B cell (primary cell): ENCODE results near the gene RPS15. TPM values are rescaled to one million over a fixed set of nuclear protein-coding genes. Genes with fewer than 3 reads are reported as not detected.
A peak's percentile ranks its signal among the peaks of the same experiment; 100 is the strongest.

Experiments used
- ATAC-seq: fragments of 200-7000 bp; cut with Tn5 transposase; one replicate; pipeline ENCODE4 v1.10.0; 2021; ENCODE audit warnings: low read depth, mild to moderate bottlenecking, moderate number of reproducible peaks, moderate library complexity
- CTCF ChIA-PET: fragments of 350-600 bp; sonication (Branson Sonifier 250); formaldehyde crosslinking; loops from one replicate; lab custom pipeline; 2021; ENCODE audit warnings: antibody characterized with exemption, inconsistent platforms; lab: Charles Lee
- POLR2A ChIA-PET: fragments of 350-600 bp; sonication (Branson Sonifier 250); formaldehyde crosslinking; loops from one replicate; lab custom pipeline; 2021; ENCODE audit warnings: antibody characterized with exemption; lab: Charles Lee
- DNase-seq: peaks from one replicate; pipeline ENCODE4 v3.0.0; 2013
- H2AFZ ChIP-seq: 2 replicates; pipeline ENCODE4 v1.6.1; 2012; ENCODE audit warnings: mild to moderate bottlenecking, low read depth, low read length; ENCODE audit not compliant: insufficient read depth, poor library complexity, severe bottlenecking
- H3K27ac ChIP-seq, 2 donors: 1 replicate in 1 of 2; 2 replicates in 1 of 2; pipeline ENCODE4 v1.5.1; 2012 to 2013; ENCODE audit warnings: low read length in 2 of 2, mild to moderate bottlenecking in 2 of 2, moderate library complexity in 1 of 2
- H3K27me3 ChIP-seq, 4 experiments: fragments of 200-600 bp in 1 of 4; sonication (generic) in 1 of 4; replicated peaks in 1 of 4; 1 replicate in 2 of 4; 2 replicates in 2 of 4; pipeline versions ENCODE4 v1.6.1 to v1.7.0; 2013 to 2016; ENCODE audit warnings: low read length in 3 of 4, mild to moderate bottlenecking in 2 of 4, mixed read lengths in 1 of 4, moderate library complexity in 1 of 4; ENCODE audit not compliant: insufficient read depth in 4 of 4, control insufficient read depth in 3 of 4; ENCODE audit errors: control extremely low read depth in 1 of 4
- H3K36me3 ChIP-seq, 2 experiments: replicated peaks in 1 of 2; 1 replicate in 1 of 2; 2 replicates in 1 of 2; pipeline versions ENCODE4 v1.6.1 to v1.7.1; 2013; ENCODE audit warnings: low read length in 1 of 2; ENCODE audit not compliant: insufficient read depth in 2 of 2, control insufficient read depth in 1 of 2; ENCODE audit errors: control extremely low read depth in 1 of 2, extremely low read depth in 1 of 2
- H3K4me1 ChIP-seq, 2 donors: fragments of 200-600 bp in 1 of 2; sonication (generic) in 1 of 2; 1 replicate in 1 of 2; 2 replicates in 1 of 2; pipeline versions ENCODE4 v1.5.1 to v1.6.1; 2013 to 2017; ENCODE audit warnings: low read length in 2 of 2; ENCODE audit not compliant: control insufficient read depth in 2 of 2, insufficient read depth in 2 of 2
- H3K4me2 ChIP-seq: replicated peaks from 2 replicates; pipeline ENCODE3; 2012; ENCODE audit warnings: mild to moderate bottlenecking, low read depth, low read length; ENCODE audit not compliant: poor library complexity, severe bottlenecking
- H3K4me3 ChIP-seq, 5 experiments: fragments of 200-600 bp in 1 of 5; sonication (generic) in 1 of 5; 1 replicate in 3 of 5; 2 replicates in 2 of 5; pipeline versions ENCODE4 v1.5.1 to v1.7.0; 2011 to 2016; ENCODE audit warnings: low read length in 4 of 5, mild to moderate bottlenecking in 4 of 5, low read depth in 2 of 5, control low read depth in 1 of 5, moderate library complexity in 1 of 5; ENCODE audit not compliant: insufficient read depth in 1 of 5; ENCODE audit errors: control extremely low read depth in 1 of 5, extremely low read depth in 1 of 5
- H3K79me2 ChIP-seq: fragments of 200-600 bp; sonication (generic); one replicate; pipeline ENCODE4 v1.6.0; 2016; ENCODE audit warnings: low read length; ENCODE audit not compliant: control insufficient read depth, insufficient read depth
- H3K9ac ChIP-seq: fragments of 200-600 bp; sonication (generic); 2 replicates; pipeline ENCODE4 v1.6.1; 2017; ENCODE audit warnings: mild to moderate bottlenecking, low read length, moderate library complexity
- H3K9me3 ChIP-seq, 3 donors: one replicate each; pipeline versions ENCODE4 v1.6.1 to v1.7.1; 2013; ENCODE audit warnings: low read length in 2 of 3; ENCODE audit not compliant: control insufficient read depth in 2 of 3, insufficient read depth in 1 of 3; ENCODE audit errors: control extremely low read depth in 1 of 3
- H4K20me1 ChIP-seq: 2 replicates; pipeline ENCODE4 v1.6.0; 2012; ENCODE audit warnings: mild to moderate bottlenecking, low read length; ENCODE audit not compliant: insufficient read depth, control insufficient read depth, poor library complexity, severe bottlenecking
- H3K27ac Mint-ChIP-seq: one replicate; pipeline ENCODE4 v1.8.0; 2021; ENCODE audit warnings: mixed read lengths
- H3K27me3 Mint-ChIP-seq: one replicate; pipeline ENCODE4 v1.8.0; 2021; ENCODE audit warnings: mixed read lengths
- H3K4me1 Mint-ChIP-seq: one replicate; pipeline ENCODE4 v1.8.0; 2021; ENCODE audit warnings: mixed read lengths
- H3K4me3 Mint-ChIP-seq: one replicate; pipeline ENCODE4 v1.8.0; 2021; ENCODE audit warnings: mixed read lengths
- H3K9me3 Mint-ChIP-seq: one replicate; pipeline ENCODE4 v1.8.0; 2022; ENCODE audit warnings: mixed read lengths; ENCODE audit not compliant: insufficient read depth
- CTCF ChIP-seq: fragments of 200-600 bp; IDR thresholded peaks from one replicate; pipeline ENCODE4 v1.8.0; 2022; ENCODE audit warnings: antibody characterized with exemption, mild to moderate bottlenecking
- EZH2 ChIP-seq: IDR thresholded peaks from 2 replicates; pipeline ENCODE4 v1.6.1; 2012; ENCODE audit warnings: borderline replicate concordance, low read depth, mild to moderate bottlenecking, moderate library complexity, low read length; ENCODE audit not compliant: insufficient read depth, poor library complexity, severe bottlenecking
- WGBS: methylation state at CpG from one replicate; pipeline ENCODE4 v1.1.5; 2013; ENCODE audit warnings: missing lambda C conversion rate; ENCODE audit not compliant: insufficient coverage; 5-methylcytosine and 5-hydroxymethylcytosine counted together
- intact Hi-C: fragments of 100-400 bp; cut with micrococcal nuclease; formaldehyde crosslinking; loops from one replicate; pipeline ENCODE4 v1.10.0; 2022
- polyA plus RNA-seq: library from polyadenylated mRNA; depleted of rRNA; stranded (reverse); fragments of >200 nt; gene quantifications from 2 replicates; pipeline ENCODE4 v1.2.3, GENCODE V29; 2012
- total RNA-seq, 2 donors: library from RNA; stranded (reverse); fragments of 120-200 nt in 1 of 2; gene quantifications; 1 replicate in 1 of 2; 2 replicates in 1 of 2; pipeline versions ENCODE4 v1.2.3 to v1.2.4, GENCODE V29; 2013 to 2022

The RPS15 gene
- total and polyA plus RNA-seq, 2 donors (not counting 1 experiment from before 2014, with no cell fraction given), result 1,520 to 6,007 TPM

GRCh38 chr19:1411255-1412191, 26.7 kb upstream of the RPS15 start:
- H4K20me1 ChIP-seq, result peaks cover 86% of the 10 kb centered on the region
- Mint-ChIP-seq H3K9me3 (no peaks in the 10 kb centered on the region), H3K27me3 (no peaks in the 10 kb centered on the region), H3K27ac (no peak overlapping the region), H3K4me1 (peaks cover 54% of the 10 kb centered on the region), H3K4me3 (no peak overlapping the region)
- CTCF ChIA-PET, result interaction anchor here (0.7 kb wide), 1 partner anchor 26 kb away, joined by 3 read pairs; no protein-coding TSS in a partner anchor
- no peak for ATAC-seq
- H3K9ac ChIP-seq, result no peak overlapping the region
- peaks cover 88% of the 10 kb centered on the region for H3K79me2 ChIP-seq
- POLR2A ChIA-PET, result no interaction called here
- peaks cover 22 to 59% of the 10 kb centered on the region in 2 donors for H3K4me1 ChIP-seq
- no peak for DNase-seq
- peaks cover 0 to 12% of the 10 kb centered on the region in 2 experiments for H3K36me3 ChIP-seq
- H3K9me3 ChIP-seq, result no peaks in the 10 kb centered on the region
- H3K4me2 ChIP-seq, result peak overlapping the region; percentile 92
- no peak overlapping the region for H3K27ac ChIP-seq
- no peak for TF ChIP-seq EZH2
- TF ChIP-seq CTCF, result no peak
- no peaks in the 10 kb centered on the region for H3K27me3 ChIP-seq
- H2AFZ ChIP-seq, result no peak overlapping the region
- WGBS, result 94% methylated on average over 27 of the region's 29 CpGs
- intact Hi-C loops, result no loop called here
- no peak overlapping the region for H3K4me3 ChIP-seq

- Mint-ChIP-seq H3K9me3 (no peaks in the 10 kb centered on the region), H3K4me3 (no peak overlapping the region), H3K27me3 (no peaks in the 10 kb centered on the region), H3K27ac (no peak overlapping the region), H3K4me1 (peaks cover 51% of the 10 kb centered on the region)
- no peaks in the 10 kb centered on the region for H3K27me3 ChIP-seq
- intact Hi-C loops, result no loop called here
- peaks cover 95% of the 10 kb centered on the region for H4K20me1 ChIP-seq
- ChIA-PET CTCF (interaction anchor here (0.7 kb wide), 2 partner anchors 10 to 25 kb away, joined by 3 to 4 read pairs; no protein-coding TSS in a partner anchor), POLR2A (no interaction called here)
- H3K4me1 ChIP-seq, result peaks cover 18 to 55% of the 10 kb centered on the region in 2 donors
- WGBS, result 90% methylated on average over 19 of the region's 21 CpGs
- H3K4me3 ChIP-seq, result no peak overlapping the region
- H3K36me3 ChIP-seq, result peaks cover 0 to 19% of the 10 kb centered on the region in 2 experiments
- ATAC-seq (no peak), DNase-seq (no peak)
- TF ChIP-seq EZH2, result no peak
- no peak for TF ChIP-seq CTCF
- H3K4me2 ChIP-seq, result peak overlapping the region; percentile 8
- H3K9me3 ChIP-seq, result no peaks in the 10 kb centered on the region
- no peak overlapping the region for H2AFZ ChIP-seq
- H3K9ac ChIP-seq, result no peak overlapping the region
- H3K27ac ChIP-seq, result no peak overlapping the region
- peaks cover 97% of the 10 kb centered on the region for H3K79me2 ChIP-seq
These were observed 25.8 kb upstream of the RPS15 start for GRCh38 chr19:1412323-1412923.
